ENCODE data around the gene ESPNL.
A peak's percentile ranks its signal among the peaks of the same experiment; 100 is the strongest.

ESPNL gene

GRCh38 chr2:238069021-238069709 is 31.0 kb upstream of the ESPNL start:
- TF ChIP-seq CTCF (conservative IDR thresholded peaks at IDR 0.05) (no peak), ZFX (IDR thresholded peaks at IDR 0.05) (no peak)
- no peak overlapping the region for H3K27ac ChIP-seq

GRCh38 chr2:238069877-238070276 is 30.3 kb upstream of the ESPNL start:
- no peak overlapping the region for H3K27ac ChIP-seq
- TF ChIP-seq ZFX (IDR thresholded peaks at IDR 0.05) (no peak), CTCF (conservative IDR thresholded peaks at IDR 0.05) (no peak)

GRCh38 chr2:238075397-238075796 is 24.7 kb upstream of the ESPNL start:
- TF ChIP-seq CTCF (conservative IDR thresholded peaks at IDR 0.05) (no peak), ZFX (IDR thresholded peaks at IDR 0.05) (no peak)
- no peak overlapping the region for H3K27ac ChIP-seq

GRCh38 chr2:238077292-238077691 is 22.8 kb upstream of the ESPNL start:
- TF ChIP-seq ZFX (IDR thresholded peaks at IDR 0.05): no peak
- TF ChIP-seq CTCF (conservative IDR thresholded peaks at IDR 0.05): no peak
- H3K27ac ChIP-seq: peak overlapping the region; percentile 86; the same call in 1 of the 2 replicates

- no peak for TF ChIP-seq ZFX (IDR thresholded peaks at IDR 0.05)
- TF ChIP-seq CTCF (conservative IDR thresholded peaks at IDR 0.05): no peak
Observed at GRCh38 chr2:238079874-238080327, 20.2 kb upstream of the ESPNL start.

GRCh38 chr2:238080518-238080917 is 19.6 kb upstream of the ESPNL start:
- peak overlapping the region; percentile 99 for H3K27ac ChIP-seq
- TF ChIP-seq ZFX (IDR thresholded peaks at IDR 0.05): no peak
- no peak for TF ChIP-seq CTCF (conservative IDR thresholded peaks at IDR 0.05)

More at GRCh38 chr2:238079874-238080327, 20.2 kb upstream of the ESPNL start:
- H3K27ac ChIP-seq: peak overlapping the region; percentile 99

- peak overlapping the region; percentile 99 for H3K27ac ChIP-seq
- TF ChIP-seq ZFX (IDR thresholded peaks at IDR 0.05) (no peak), CTCF (conservative IDR thresholded peaks at IDR 0.05) (no peak)
Observed at GRCh38 chr2:238081150-238081549, 19.0 kb upstream of the ESPNL start.
